Hippocampal formation (tissue), 2 donors: Measurements from ENCODE around the gene C2orf49.
A peak's percentile ranks its signal among the peaks of the same experiment; 100 is the strongest.

Source experiments
- DNase-seq, 2 donors: peaks; one replicate each; lab custom pipeline; 2025; lab: John Stamatoyannopoulos, UW

The C2orf49 gene

GRCh38 chr2:105362862-105363591 lies 25.7 kb downstream of the C2orf49 start:
- no peak for DNase-seq

- DNase-seq = peak in 1 of 2 donors; percentile 27
These were observed 27.2 kb downstream of the C2orf49 start for GRCh38 chr2:105364436-105365139.

GRCh38 chr2:105365206-105365605 lies 27.9 kb downstream of the C2orf49 start:
- DNase-seq = no peak

- no peak for DNase-seq
These were observed 31.5 kb downstream of the C2orf49 start for GRCh38 chr2:105368759-105369408.

- DNase-seq = peak; percentile 75
These were observed 32.7 kb downstream of the C2orf49 start for GRCh38 chr2:105369777-105370690.

GRCh38 chr2:105371156-105371555 lies 33.8 kb downstream of the C2orf49 start:
- peak in 1 of 2 donors; percentile 19 for DNase-seq

GRCh38 chr2:105371810-105372209 lies 34.5 kb downstream of the C2orf49 start:
- no peak for DNase-seq

GRCh38 chr2:105373344-105373781 lies 36.0 kb downstream of the C2orf49 start:
- DNase-seq = no peak

- DNase-seq = no peak
These were observed 36.6 kb downstream of the C2orf49 start for GRCh38 chr2:105373895-105374401.

GRCh38 chr2:105375001-105375561 lies 37.7 kb downstream of the C2orf49 start:
- DNase-seq = no peak

- DNase-seq = no peak
These were observed 38.7 kb downstream of the C2orf49 start for GRCh38 chr2:105376010-105376409.

- no peak for DNase-seq
These were observed 39.5 kb downstream of the C2orf49 start for GRCh38 chr2:105376789-105377240.

- no peak for DNase-seq
These were observed 40.5 kb downstream of the C2orf49 start for GRCh38 chr2:105377871-105378270.

GRCh38 chr2:105378276-105378840 lies 41.0 kb downstream of the C2orf49 start:
- no peak for DNase-seq

GRCh38 chr2:105378921-105379383 lies 41.6 kb downstream of the C2orf49 start:
- no peak for DNase-seq

GRCh38 chr2:105379741-105380186 lies 42.4 kb downstream of the C2orf49 start:
- DNase-seq = no peak

GRCh38 chr2:105380432-105381100 lies 43.2 kb downstream of the C2orf49 start:
- DNase-seq = no peak

- DNase-seq = no peak
These were observed 43.8 kb downstream of the C2orf49 start for GRCh38 chr2:105381101-105381668.

- DNase-seq = no peak
These were observed 44.8 kb downstream of the C2orf49 start for GRCh38 chr2:105382177-105382576.
